Measurements from ENCODE around the gene DLG2. TPM values are rescaled to one million over a fixed set of nuclear protein-coding genes. Genes with fewer than 3 reads are reported as not detected.

DLG2 gene
- total and polyA plus RNA-seq, 2 of the 8 experiments (the other 6 are each of a cell fraction or from before 2014, with no cell fraction given) = 1.7 to 14.3 TPM

- no peaks in the 10 kb centered on the region for H3K36me3 ChIP-seq (ENCODE audit: control insufficient read depth in 2 of 4, insufficient read depth in 4 of 4, low read length in 3 of 4)
- H4K8ac ChIP-seq (ENCODE audit: extremely low read depth, insufficient read depth, low read length) = no peak overlapping the region
- H3K4me3 ChIP-seq (ENCODE audit: extremely low read depth in 1 of 4, insufficient read depth in 2 of 4, low read depth in 3 of 4, low read length in 4 of 4) = no peak overlapping the region
- no peaks in the 10 kb centered on the region for H3K79me2 ChIP-seq (ENCODE audit: control insufficient read depth in 1 of 2, insufficient read depth in 2 of 2, low read length in 2 of 2)
- no peaks in the 10 kb centered on the region for H3K23me2 ChIP-seq (ENCODE audit: low read depth, low read length)
- H3K27ac ChIP-seq (ENCODE audit: low read depth, low read length) = no peak overlapping the region
- H2BK120ac ChIP-seq (replicated peaks; ENCODE audit: low read depth, low read length) = no peak overlapping the region
- no peaks in the 10 kb centered on the region for H3K9me3 ChIP-seq (ENCODE audit: insufficient read depth in 2 of 2, low read depth in 1 of 2, low read length in 1 of 2)
- DNase-seq (ENCODE audit: low read depth in 1 of 2, low spot score in 2 of 2) (no peak), FAIRE-seq (no peak)
- H4K20me1 ChIP-seq (replicated peaks in 1 of 2; ENCODE audit: control insufficient read depth in 1 of 2, insufficient read depth in 2 of 2, low read length in 2 of 2) = no peaks in the 10 kb centered on the region
- no peak overlapping the region for H2BK20ac ChIP-seq (ENCODE audit: low read length)
- H3K23ac ChIP-seq (ENCODE audit: insufficient read length) = no peak overlapping the region
- no peak overlapping the region for H2AK5ac ChIP-seq (ENCODE audit: low read depth, low read length)
- ChIA-PET POLR2A (ENCODE audit: partially characterized antibody) (no interaction called here), CTCF (ENCODE audit: partially characterized antibody) (interaction anchor here (1.2 kb wide), 1 partner anchor 120 kb away, joined by 4 read pairs; no protein-coding TSS in a partner anchor)
- H3K9ac ChIP-seq (replicated peaks in 1 of 4; ENCODE audit: extremely low read depth in 1 of 4, low read depth in 3 of 4, low read length in 3 of 4) = no peak overlapping the region
- H3K27me3 ChIP-seq (replicated peaks in 1 of 4; ENCODE audit: control insufficient read depth in 3 of 4, extremely low read depth in 1 of 4, insufficient read depth in 3 of 4, low read length in 3 of 4) = no peaks in the 10 kb centered on the region
- H3K14ac ChIP-seq (ENCODE audit: insufficient read length) = no peak overlapping the region
- no peaks in the 10 kb centered on the region for H3K4me1 ChIP-seq (replicated peaks in 1 of 4; ENCODE audit: control insufficient read depth in 3 of 4, insufficient read depth in 4 of 4, low read length in 3 of 4)
- no peak overlapping the region for H3K56ac ChIP-seq (replicated peaks; ENCODE audit: insufficient read length, low read depth, low read length)
- no peak overlapping the region for H2BK5ac ChIP-seq (ENCODE audit: low read depth, low read length)
- H2BK12ac ChIP-seq (ENCODE audit: low read depth, low read length) = no peak overlapping the region
- no peak for TF ChIP-seq ASH2L (IDR thresholded peaks at IDR 0.05; ENCODE audit: low read length)
- TF ChIP-seq POU5F1 (IDR thresholded peaks at IDR 0.05; ENCODE audit: low read depth, low read length) = no peak
- H2BK15ac ChIP-seq (ENCODE audit: low read length) = no peak overlapping the region
- no peaks in the 10 kb centered on the region for H3K79me1 ChIP-seq (ENCODE audit: low read depth, low read length)
- H3K4ac ChIP-seq (replicated peaks; ENCODE audit: insufficient read length, low read depth, low read length) = no peak overlapping the region
- H4K5ac ChIP-seq (ENCODE audit: insufficient read length, low read depth, low read length) = no peak overlapping the region
- no peak overlapping the region for H4K91ac ChIP-seq (replicated peaks; ENCODE audit: insufficient read length, low read length)
- no peak overlapping the region for H3K18ac ChIP-seq (ENCODE audit: extremely low read depth, low read length)
- no peak overlapping the region for H2AFZ ChIP-seq (ENCODE audit: low read length)
- H3K4me2 ChIP-seq (ENCODE audit: insufficient read depth in 1 of 2, low read depth in 2 of 2, low read length in 2 of 2) = no peak overlapping the region
These were observed 796.8 kb downstream of the DLG2 start for GRCh38 chr11:84830372-84830771.
